Stimulated activated CD4-positive, alpha-beta T cell treated with anti-CD3 and anti-CD28 coated beads, TNF-alpha, amount 100 ng/mL, for 1 hour (primary cell): Measurements from ENCODE around the gene SPTB.

Experiments used
- DNase-seq, 3 donors: peaks; one replicate each; pipeline ENCODE4 v3.0.0-alpha.2; 2020; ENCODE audit warnings: low read depth in 3 of 3, low spot score in 1 of 3

Gene SPTB

GRCh38 chr14:64755781-64756221, 123.9 kb downstream of the SPTB start:
- DNase-seq = peak; percentile 12 to 60 (median 36)

- DNase-seq = no peak
These were observed 125.0 kb downstream of the SPTB start for GRCh38 chr14:64754685-64755084.

GRCh38 chr14:64753999-64754398, 125.7 kb downstream of the SPTB start:
- no peak for DNase-seq

- DNase-seq = no peak
These were observed 126.3 kb downstream of the SPTB start for GRCh38 chr14:64753374-64753773.

GRCh38 chr14:64752909-64753308, 126.8 kb downstream of the SPTB start:
- no peak for DNase-seq

- no peak for DNase-seq
These were observed 130.6 kb downstream of the SPTB start for GRCh38 chr14:64748995-64749714.

- DNase-seq = no peak
These were observed 131.2 kb downstream of the SPTB start for GRCh38 chr14:64748521-64748920.

- no peak for DNase-seq
These were observed 132.4 kb downstream of the SPTB start for GRCh38 chr14:64747327-64747726.

GRCh38 chr14:64746298-64747250, 133.1 kb downstream of the SPTB start:
- DNase-seq = no peak

GRCh38 chr14:64745511-64746091, 134.1 kb downstream of the SPTB start:
- no peak for DNase-seq

- no peak for DNase-seq
These were observed 136.6 kb downstream of the SPTB start for GRCh38 chr14:64743061-64743460.

GRCh38 chr14:64741961-64742360, 137.7 kb downstream of the SPTB start:
- no peak for DNase-seq

GRCh38 chr14:64741200-64741599, 138.5 kb downstream of the SPTB start:
- DNase-seq = no peak

GRCh38 chr14:64738281-64738804, 141.4 kb downstream of the SPTB start:
- DNase-seq = no peak

- DNase-seq = no peak
These were observed 142.1 kb downstream of the SPTB start for GRCh38 chr14:64737391-64738280.

- no peak for DNase-seq
These were observed 143.2 kb downstream of the SPTB start for GRCh38 chr14:64736271-64737169.

- DNase-seq = no peak
These were observed 144.7 kb downstream of the SPTB start for GRCh38 chr14:64734990-64735389.

GRCh38 chr14:64733899-64734298, 145.8 kb downstream of the SPTB start:
- no peak for DNase-seq

GRCh38 chr14:64733321-64733720, 146.4 kb downstream of the SPTB start:
- no peak for DNase-seq
